Spinal cord (tissue), 10 donors: Measurements from ENCODE around the gene SLC25A25. TPM values are rescaled to one million over a fixed set of nuclear protein-coding genes. Genes with fewer than 3 reads are reported as not detected.

Experiments used
- DNase-seq, 6 donors: peaks; one replicate each; pipeline versions ENCODE4 v3.0.0 to v3.0.0-alpha.2; 2013 to 2015; ENCODE audit warnings: low spot score in 6 of 6, low read depth in 4 of 6
- H3K27ac ChIP-seq: one replicate; pipeline ENCODE4 v1.5.1; 2013; ENCODE audit warnings: low read depth, low read length, control low read depth
- H3K27me3 ChIP-seq: one replicate; pipeline ENCODE4 v1.6.1; 2013; ENCODE audit warnings: low read length; ENCODE audit not compliant: control insufficient read depth, insufficient read depth
- H3K36me3 ChIP-seq: one replicate; pipeline ENCODE4 v1.6.1; 2013; ENCODE audit warnings: low read length; ENCODE audit not compliant: control insufficient read depth, insufficient read depth
- H3K4me1 ChIP-seq: one replicate; pipeline ENCODE4 v1.6.1; 2013; ENCODE audit warnings: low read length; ENCODE audit not compliant: control insufficient read depth, insufficient read depth
- H3K4me3 ChIP-seq: one replicate; pipeline ENCODE4 v1.5.1; 2013; ENCODE audit warnings: low read depth, low read length, control low read depth
- H3K9me3 ChIP-seq: one replicate; pipeline ENCODE4 v1.6.1; 2013; ENCODE audit warnings: low read length; ENCODE audit not compliant: control insufficient read depth, insufficient read depth
- WGBS: methylation state at CpG from one replicate; pipeline ENCODE4 v1.1.5; 2013; ENCODE audit warnings: missing lambda C conversion rate; ENCODE audit not compliant: insufficient coverage; 5-methylcytosine and 5-hydroxymethylcytosine counted together
- polyA plus RNA-seq, 2 donors: library from polyadenylated mRNA; unstranded; fragments of 120-200 nt; gene quantifications; one replicate each; pipeline ENCODE4 v1.2.1, GENCODE V29; 2013; ENCODE audit not compliant: insufficient read length in 2 of 2
- total RNA-seq, 2 donors: library from RNA; depleted of rRNA in 1 of 2; stranded (reverse); fragments of 120-200 nt in 1 of 2; fragments of >200 nt in 1 of 2; gene quantifications; one replicate each; pipeline versions ENCODE4 v1.2.3 to v1.2.4, GENCODE V29; 2013 to 2014
- donor health status: healthy.

The SLC25A25 gene
- total and polyA plus RNA-seq, 4 donors: 28.2 to 47.7 (median 36.8) TPM

DNA sequence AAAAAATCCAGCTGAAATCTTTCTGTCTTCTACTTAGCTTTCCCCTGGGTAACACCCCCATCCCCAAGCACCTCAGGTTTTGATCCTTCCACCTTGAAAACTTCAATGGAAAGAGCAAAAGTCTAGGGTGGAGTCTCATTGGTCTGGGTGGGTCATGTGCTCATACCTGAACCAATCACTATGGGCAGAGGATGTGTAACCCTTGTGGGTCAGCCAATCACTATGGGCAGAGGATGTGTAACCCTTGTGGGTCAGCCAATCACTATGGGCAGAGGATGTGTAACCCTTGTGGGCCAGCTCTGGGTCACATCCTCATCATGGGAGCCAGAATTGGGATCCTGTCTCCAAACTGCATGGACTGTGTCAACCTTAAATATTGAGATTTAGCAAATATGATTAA is 19.4 kb upstream of the SLC25A25 start:
- H3K4me3 ChIP-seq: no peak overlapping the region
- no peak overlapping the region for H3K27ac ChIP-seq
- no peaks in the 10 kb centered on the region for H3K27me3 ChIP-seq
- H3K9me3 ChIP-seq: no peaks in the 10 kb centered on the region
- no peak for DNase-seq
- H3K36me3 ChIP-seq: no peaks in the 10 kb centered on the region
- H3K4me1 ChIP-seq: peaks cover under 1% of the 10 kb centered on the region

DNA sequence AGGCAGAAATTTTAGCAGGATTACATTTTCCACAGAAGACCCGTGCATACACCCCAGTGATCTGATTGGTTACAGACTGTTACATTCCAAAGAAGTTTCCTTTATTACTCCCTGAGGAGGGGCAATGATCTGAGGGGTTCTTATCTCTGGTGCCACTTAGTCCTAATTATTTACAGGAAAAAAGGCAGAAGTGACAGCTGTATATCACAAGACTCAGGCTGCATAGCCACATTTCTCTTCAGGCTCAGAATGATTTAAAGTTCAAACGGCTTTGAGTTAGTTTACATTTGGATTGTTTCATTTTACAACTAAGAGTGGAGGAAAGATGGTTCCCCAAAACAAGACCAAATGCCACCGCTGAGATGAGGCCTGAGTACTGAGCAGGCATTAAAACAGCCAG is 18.2 kb upstream of the SLC25A25 start:
- no peaks in the 10 kb centered on the region for H3K9me3 ChIP-seq
- H3K27ac ChIP-seq: no peak overlapping the region
- no peaks in the 10 kb centered on the region for H3K27me3 ChIP-seq

DNA sequence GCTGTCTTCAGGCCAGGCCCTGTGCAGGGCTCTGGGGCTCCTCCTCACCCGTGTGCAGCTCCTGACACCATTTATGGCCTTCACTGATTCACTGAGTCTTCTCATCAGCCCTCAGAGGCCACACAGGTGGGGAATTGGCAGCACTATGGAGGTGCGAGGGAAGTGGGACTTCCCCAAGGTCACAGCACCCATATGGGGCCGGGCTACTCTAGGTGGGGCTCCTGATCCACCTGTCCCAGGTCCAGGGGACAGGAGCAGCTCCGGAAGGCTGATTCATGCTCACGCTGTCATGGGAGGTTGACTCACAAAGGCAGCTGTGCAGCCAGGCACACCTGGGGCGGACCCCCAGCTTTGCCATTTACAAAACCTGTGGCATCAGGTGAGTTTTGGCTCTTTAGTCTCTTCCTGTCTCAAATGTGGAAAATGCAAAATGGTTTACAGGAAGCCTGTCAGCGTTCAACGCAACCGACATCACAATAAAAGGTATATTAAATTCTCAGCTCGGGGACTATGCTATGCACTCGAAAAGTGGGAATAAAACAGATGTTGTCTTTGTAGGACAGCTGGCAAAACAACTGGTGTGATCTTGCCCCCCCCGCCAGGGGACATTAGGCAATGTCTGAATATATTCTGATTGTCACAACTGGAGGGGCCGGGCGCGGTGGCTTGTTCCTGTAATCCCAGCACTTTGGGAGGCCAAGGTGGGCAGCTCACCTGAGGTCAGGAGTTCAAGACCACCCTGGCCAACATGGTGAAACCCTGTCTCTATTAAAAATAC is 15.9 kb upstream of the SLC25A25 start:
- DNase-seq: peak in 1 of 6 donors; percentile 63
- H3K9me3 ChIP-seq: no peaks in the 10 kb centered on the region
- peaks cover 17% of the 10 kb centered on the region for H3K4me1 ChIP-seq
- WGBS: 89% methylated on average over 13 of the region's 15 CpGs
- no peak overlapping the region for H3K27ac ChIP-seq
- no peaks in the 10 kb centered on the region for H3K27me3 ChIP-seq
- no peak overlapping the region for H3K4me3 ChIP-seq
- no peaks in the 10 kb centered on the region for H3K36me3 ChIP-seq

More for the DNA sequence above, 18.2 kb upstream of the SLC25A25 start:
- no peaks in the 10 kb centered on the region for H3K36me3 ChIP-seq
- H3K4me1 ChIP-seq: no peaks in the 10 kb centered on the region
- no peak overlapping the region for H3K4me3 ChIP-seq
- no peak for DNase-seq
- WGBS: 70% methylated on average over 1 of the region's 3 CpGs

DNA sequence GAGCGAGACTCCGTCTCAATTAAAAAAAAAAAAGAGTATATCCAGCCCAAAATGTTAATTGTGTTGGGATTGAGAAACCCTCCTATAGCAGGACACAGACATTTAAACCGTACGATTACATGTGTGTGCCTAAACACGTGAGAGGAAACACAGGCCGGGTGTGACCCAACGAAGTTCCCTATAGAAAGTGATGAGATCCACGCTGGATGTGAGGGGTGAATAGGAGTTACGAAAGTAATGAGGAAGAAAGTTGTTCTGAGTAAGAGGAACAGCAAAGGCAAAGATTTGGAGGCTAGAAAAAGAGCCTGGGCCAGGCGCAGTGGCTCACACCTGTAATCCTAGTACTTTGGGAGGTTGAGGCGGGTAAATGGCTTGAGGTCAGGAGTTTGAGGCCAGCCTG is 14.5 kb upstream of the SLC25A25 start:
- no peak for DNase-seq
- Histone ChIP-seq H3K4me3 (no peak overlapping the region), H3K9me3 (no peaks in the 10 kb centered on the region), H3K4me1 (peaks cover 20% of the 10 kb centered on the region), H3K27ac (no peak overlapping the region), H3K27me3 (no peaks in the 10 kb centered on the region), H3K36me3 (no peaks in the 10 kb centered on the region)
- WGBS: 93% methylated on average over 6 of the region's 11 CpGs

DNA sequence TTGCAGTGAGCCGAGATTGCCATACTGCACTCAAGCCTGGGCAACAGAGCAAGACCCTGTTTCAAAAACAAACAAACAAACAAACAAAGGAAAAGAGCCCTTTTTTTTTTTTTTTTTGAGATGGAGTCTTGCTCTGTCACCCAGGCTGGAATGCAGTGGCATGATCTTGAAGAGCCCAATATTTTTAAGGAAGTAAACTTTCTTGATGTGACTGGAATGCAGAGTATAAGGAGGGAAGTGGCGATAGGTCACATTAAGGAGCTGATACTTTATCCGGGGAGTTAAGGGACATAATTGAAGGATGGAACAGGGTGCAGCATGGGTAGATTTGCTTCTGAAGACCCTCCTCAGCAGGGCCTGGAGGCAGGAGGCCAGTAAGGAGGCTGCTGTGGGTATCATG is 13.9 kb upstream of the SLC25A25 start:
- no peak overlapping the region for H3K27ac ChIP-seq
- DNase-seq: no peak
- 88% methylated on average over 2 of the region's 3 CpGs for WGBS

DNA sequence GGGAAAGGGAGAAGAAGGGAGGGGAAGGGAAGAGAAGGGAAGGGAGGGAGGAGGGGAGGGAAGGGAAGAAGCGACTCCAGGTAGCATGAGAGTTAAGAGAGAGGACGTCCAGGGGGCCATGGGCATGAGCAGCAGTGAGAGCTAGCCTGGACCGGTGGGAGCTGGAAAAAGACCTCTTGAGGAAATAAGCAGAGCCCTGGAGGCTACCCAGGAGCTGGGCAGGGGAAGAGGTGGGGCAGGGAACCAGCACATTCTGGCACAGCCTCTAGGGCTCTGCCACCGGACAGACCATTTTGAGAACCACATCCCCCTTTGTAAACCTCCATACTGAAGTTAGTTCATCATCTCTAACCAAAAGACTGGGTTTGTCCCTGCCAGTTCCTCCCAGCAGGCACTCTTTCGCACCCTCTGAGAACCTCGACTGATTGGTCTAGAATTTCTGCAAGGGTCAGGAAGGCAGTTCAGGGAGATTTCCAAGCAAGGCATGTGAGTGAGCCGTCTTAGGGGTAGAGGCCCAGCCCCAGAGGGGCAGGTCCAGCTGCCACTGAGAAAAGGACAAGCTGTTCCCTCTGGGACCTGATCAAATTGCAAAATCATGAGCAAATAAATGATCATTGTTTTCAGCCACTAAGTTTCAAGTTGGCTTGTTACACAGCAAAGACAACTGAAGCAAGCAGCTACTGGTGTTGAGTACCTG is 12.5 kb upstream of the SLC25A25 start:
- Histone ChIP-seq H3K4me3 (no peak overlapping the region), H3K4me1 (peaks cover 20% of the 10 kb centered on the region), H3K9me3 (no peaks in the 10 kb centered on the region), H3K36me3 (no peaks in the 10 kb centered on the region), H3K27me3 (no peaks in the 10 kb centered on the region), H3K27ac (peak overlapping the region; percentile 67)
- no peak for DNase-seq
- 35% methylated on average over 7 of the region's 7 CpGs for WGBS

More for the DNA sequence above, 13.9 kb upstream of the SLC25A25 start:
- H3K4me1 ChIP-seq: peaks cover 20% of the 10 kb centered on the region
- H3K9me3 ChIP-seq: no peaks in the 10 kb centered on the region
- H3K36me3 ChIP-seq: no peaks in the 10 kb centered on the region
- H3K27me3 ChIP-seq: no peaks in the 10 kb centered on the region
- no peak overlapping the region for H3K4me3 ChIP-seq

DNA sequence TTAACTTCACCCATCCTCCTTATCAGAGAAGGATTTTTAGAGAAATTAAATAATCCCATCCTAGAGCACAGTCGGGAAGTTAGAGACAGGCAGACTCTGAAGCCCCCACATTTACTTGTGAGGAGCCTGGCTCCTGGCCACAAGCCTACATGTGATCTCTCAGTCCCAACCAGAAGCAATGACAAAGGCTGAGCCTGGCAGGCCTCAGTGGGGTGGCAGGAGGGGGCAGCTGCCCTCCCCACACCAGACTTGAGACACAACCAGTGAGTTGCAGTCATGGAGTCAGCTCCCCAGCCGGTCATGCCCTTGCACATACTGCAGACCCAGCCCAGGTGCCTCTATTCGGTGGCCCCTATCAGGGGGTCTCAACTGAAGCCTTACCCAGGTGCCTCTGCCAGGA is 11.9 kb upstream of the SLC25A25 start:
- no peak overlapping the region for H3K4me3 ChIP-seq

DNA sequence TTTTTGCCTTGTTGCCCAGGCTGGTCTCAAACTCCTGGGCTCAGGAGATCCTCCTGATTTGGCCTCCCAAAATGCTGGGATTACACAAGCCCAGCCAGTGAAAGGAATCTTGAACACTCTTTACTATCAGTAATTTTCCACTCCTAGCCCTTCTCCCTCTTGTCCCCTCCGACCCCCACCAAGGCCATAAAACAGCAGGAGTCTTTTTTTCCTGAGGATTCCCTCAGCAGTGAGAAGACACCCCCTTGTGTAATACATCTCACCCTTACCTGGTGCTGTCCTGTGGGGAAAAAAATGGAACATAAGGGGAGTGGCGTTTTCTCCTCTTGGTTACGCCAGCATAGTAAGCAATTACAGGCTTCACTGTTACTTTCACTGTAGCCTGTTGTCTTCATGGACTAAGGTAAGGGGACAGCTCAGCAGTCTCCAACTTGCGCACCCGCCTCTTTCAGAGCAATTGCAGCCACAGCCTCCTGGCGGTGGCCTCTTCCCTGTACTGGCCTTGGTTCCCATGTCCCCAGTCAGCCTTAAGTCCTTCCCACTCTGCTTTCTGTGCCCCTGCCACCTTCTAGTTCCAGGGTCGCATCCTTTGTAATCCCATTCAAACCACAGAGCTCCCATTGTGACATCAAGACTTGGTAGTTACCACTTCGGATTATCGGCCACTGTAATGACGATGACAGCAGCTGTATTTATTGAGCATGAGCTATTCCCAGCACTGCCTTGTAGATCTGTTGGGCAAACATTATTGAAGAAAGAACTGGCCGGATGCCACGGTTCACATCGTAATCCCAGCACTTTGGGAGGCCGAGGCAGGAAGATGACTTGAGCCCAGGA is 10.9 kb upstream of the SLC25A25 start:
- Histone ChIP-seq H3K36me3 (peaks cover 7% of the 10 kb centered on the region), H3K4me3 (no peak overlapping the region), H3K27ac (no peak overlapping the region), H3K4me1 (peaks cover 20% of the 10 kb centered on the region), H3K9me3 (no peaks in the 10 kb centered on the region), H3K27me3 (no peaks in the 10 kb centered on the region)
- WGBS: 71% methylated on average over 11 of the region's 14 CpGs
- no peak for DNase-seq

More for the DNA sequence above, 11.9 kb upstream of the SLC25A25 start:
- H3K36me3 ChIP-seq: no peaks in the 10 kb centered on the region
- peak in 2 of 6 donors; percentile 32 to 56 for DNase-seq
- peaks cover 20% of the 10 kb centered on the region for H3K4me1 ChIP-seq
- H3K27me3 ChIP-seq: no peaks in the 10 kb centered on the region
- H3K9me3 ChIP-seq: no peaks in the 10 kb centered on the region
- peak overlapping the region; percentile 67 for H3K27ac ChIP-seq
- WGBS: 52% methylated on average over 2 of the region's 3 CpGs

DNA sequence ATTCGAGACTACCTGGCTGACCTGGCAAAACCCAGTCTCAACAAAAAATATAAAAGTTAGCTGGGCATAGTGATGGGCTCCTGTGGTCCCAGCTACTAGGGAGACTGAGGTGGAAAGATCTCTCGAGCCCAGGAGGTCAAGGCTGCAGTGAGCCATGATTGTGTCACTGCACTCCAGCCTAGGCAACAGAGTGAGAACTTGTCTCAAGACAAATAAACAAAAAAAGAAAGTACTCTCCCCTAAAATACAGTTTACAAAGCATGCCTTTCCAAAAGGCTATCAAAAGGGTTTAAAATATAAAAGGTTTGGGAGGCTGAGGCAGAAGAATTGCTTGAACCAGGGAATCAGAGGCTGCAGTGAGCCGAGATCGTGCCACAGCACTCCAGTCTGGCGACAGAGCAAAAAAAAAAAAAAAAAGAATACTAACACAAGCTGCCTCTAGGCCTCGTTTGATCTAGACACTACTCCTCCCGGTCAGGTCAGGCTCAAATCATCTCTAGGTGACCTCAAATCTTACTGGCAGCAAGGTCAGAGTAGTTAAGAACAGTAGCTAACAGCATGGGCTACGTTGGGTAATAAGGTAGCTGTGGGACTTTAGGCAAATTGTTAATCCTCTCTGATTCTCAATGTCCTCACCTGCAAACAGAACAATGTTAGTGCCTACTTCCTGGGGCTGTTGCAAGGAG is 10.2 kb upstream of the SLC25A25 start:
- Histone ChIP-seq H3K36me3 (peaks cover 15% of the 10 kb centered on the region), H3K4me3 (no peak overlapping the region), H3K27me3 (no peaks in the 10 kb centered on the region), H3K27ac (no peak overlapping the region), H3K4me1 (peaks cover 20% of the 10 kb centered on the region), H3K9me3 (no peaks in the 10 kb centered on the region)
- 100% methylated on average over 1 of the region's 8 CpGs for WGBS
- no peak for DNase-seq
